GM21515 (cell line): ENCODE results near the gene ZNF324.
"Not testable (repeated sequence)": the region's sequence is repeated elsewhere in the genome, so short reads cannot be mapped to it uniquely, and the experiment has no call there.

Experiments
- ATAC-seq: cut with Tn5 transposase; IDR thresholded peaks from one replicate; pipeline ENCODE4 v1.9.1; 2021; ENCODE audit not compliant: unreplicated experiment

ZNF324 gene

GRCh38 chr19:58470837-58471543 is 4.1 kb downstream of the ZNF324 start:
- ATAC-seq: not testable (repeated sequence)

- no peak for ATAC-seq
Observed at GRCh38 chr19:58471736-58472135, 4.9 kb downstream of the ZNF324 start.

- no peak for ATAC-seq
Observed at GRCh38 chr19:58473775-58474174, 6.9 kb downstream of the ZNF324 start.

GRCh38 chr19:58474291-58474996 is 7.6 kb downstream of the ZNF324 start:
- no peak for ATAC-seq

- ATAC-seq: peak; percentile 2
Observed at GRCh38 chr19:58474997-58475713, 8.3 kb downstream of the ZNF324 start.

- peak; percentile 74 for ATAC-seq
Observed at GRCh38 chr19:58475714-58476497, 9.0 kb downstream of the ZNF324 start, which contains the start of gene ZNF446. TSS of gene ZNF446 (plus strand) at chr19:58476352. CDS start at chr19:58477219, 867 bp downstream.

GRCh38 chr19:58476498-58477015 is 9.7 kb downstream of the ZNF324 start:
- no peak for ATAC-seq

- ATAC-seq: no peak
Observed at GRCh38 chr19:58477130-58477529, 10.2 kb downstream of the ZNF324 start.

GRCh38 chr19:58477871-58478270 is 11.0 kb downstream of the ZNF324 start:
- ATAC-seq: no peak

GRCh38 chr19:58479303-58479702 is 12.4 kb downstream of the ZNF324 start:
- no peak for ATAC-seq

GRCh38 chr19:58479736-58480480 is 13.0 kb downstream of the ZNF324 start:
- no peak for ATAC-seq

- no peak for ATAC-seq
Observed at GRCh38 chr19:58480481-58480830, 13.6 kb downstream of the ZNF324 start.

- no peak for ATAC-seq
Observed at GRCh38 chr19:58480831-58481230, 14.0 kb downstream of the ZNF324 start.

GRCh38 chr19:58482372-58482771 is 15.5 kb downstream of the ZNF324 start:
- ATAC-seq: no peak

- no peak for ATAC-seq
Observed at GRCh38 chr19:58483776-58484175, 16.9 kb downstream of the ZNF324 start.

GRCh38 chr19:58484349-58484748 is 17.5 kb downstream of the ZNF324 start:
- not testable (repeated sequence) for ATAC-seq

- no peak for ATAC-seq
Observed at GRCh38 chr19:58491393-58491792, 24.5 kb downstream of the ZNF324 start.

GRCh38 chr19:58492265-58492664 is 25.4 kb downstream of the ZNF324 start:
- ATAC-seq: no peak

- ATAC-seq: no peak
Observed at GRCh38 chr19:58497634-58498170, 30.8 kb downstream of the ZNF324 start.
